H9 (cell line): ENCODE measurements around the gene CFAP46. TPM values are rescaled to one million over a fixed set of nuclear protein-coding genes. Genes with fewer than 3 reads are reported as not detected.

Source experiments
- DNase-seq: peaks from one replicate; pipeline ENCODE4 v3.0.0-alpha.2; 2017
- H2AFZ ChIP-seq: one replicate; pipeline ENCODE4 v1.6.1; 2013; ENCODE audit warnings: mild to moderate bottlenecking, low read length, control low read depth, moderate library complexity
- H2AK5ac ChIP-seq: 2 replicates; pipeline ENCODE4 v1.6.1; 2013; ENCODE audit warnings: low read length, control low read depth, mixed read lengths; ENCODE audit not compliant: insufficient read length
- H2BK120ac ChIP-seq: one replicate; pipeline ENCODE4 v1.6.1; 2013; ENCODE audit warnings: low read depth, mild to moderate bottlenecking, low read length, control low read depth, inconsistent platforms; ENCODE audit not compliant: poor library complexity, severe bottlenecking
- H2BK12ac ChIP-seq: 2 replicates; pipeline ENCODE4 v1.6.1; 2013; ENCODE audit warnings: low read length, control low read depth, mixed read lengths, low read depth; ENCODE audit not compliant: insufficient read length
- H2BK15ac ChIP-seq: 2 replicates; pipeline ENCODE4 v1.6.1; 2013; ENCODE audit warnings: low read depth, low read length, control low read depth
- H2BK20ac ChIP-seq: one replicate; pipeline ENCODE4 v1.6.1; 2013; ENCODE audit warnings: low read depth, mild to moderate bottlenecking, low read length, control low read depth, inconsistent platforms; ENCODE audit not compliant: poor library complexity, severe bottlenecking
- H2BK5ac ChIP-seq: 2 replicates; pipeline ENCODE4 v1.6.1; 2013; ENCODE audit warnings: low read length, control low read depth, mixed read lengths; ENCODE audit not compliant: insufficient read length
- H3K14ac ChIP-seq: 2 replicates; pipeline ENCODE4 v1.6.1; 2013; ENCODE audit warnings: low read length, control low read depth; ENCODE audit not compliant: insufficient read depth
- H3K18ac ChIP-seq: 2 replicates; pipeline ENCODE4 v1.6.1; 2013; ENCODE audit warnings: low read depth, mild to moderate bottlenecking, mixed read lengths, low read length, control low read depth; ENCODE audit not compliant: insufficient read length
- H3K23ac ChIP-seq: 2 replicates; pipeline ENCODE4 v1.6.1; 2013; ENCODE audit warnings: low read length, control low read depth, mixed read lengths, low read depth; ENCODE audit not compliant: insufficient read length
- H3K23me2 ChIP-seq: 2 replicates; pipeline ENCODE4 v1.6.1; 2013; ENCODE audit warnings: low read depth, mild to moderate bottlenecking, mixed read lengths, low read length, control low read depth; ENCODE audit not compliant: insufficient read length, poor library complexity, severe bottlenecking
- H3K27ac ChIP-seq: 2 replicates; pipeline ENCODE4 v1.5.1; 2013; ENCODE audit warnings: low read length, control low read depth, mixed read lengths, low read depth; ENCODE audit not compliant: insufficient read length
- H3K27me3 ChIP-seq: 2 replicates; pipeline ENCODE4 v1.6.1; 2013; ENCODE audit warnings: low read length, control low read depth, inconsistent platforms; ENCODE audit not compliant: insufficient read depth
- H3K4ac ChIP-seq: 2 replicates; pipeline ENCODE4 v1.6.1; 2013; ENCODE audit warnings: low read depth, mild to moderate bottlenecking, control low read depth, inconsistent platforms, low read length, moderate library complexity
- H3K4me1 ChIP-seq: 2 replicates; pipeline ENCODE4 v1.6.1; 2013; ENCODE audit warnings: low read length, control low read depth, inconsistent platforms; ENCODE audit not compliant: insufficient read depth
- H3K4me2 ChIP-seq: 2 replicates; pipeline ENCODE4 v1.6.1; 2013; ENCODE audit warnings: low read length, control low read depth, mixed read lengths; ENCODE audit not compliant: insufficient read length, insufficient read depth
- H3K56ac ChIP-seq: 2 replicates; pipeline ENCODE4 v1.6.1; 2013; ENCODE audit warnings: low read depth, mild to moderate bottlenecking, mixed read lengths, low read length, control low read depth; ENCODE audit not compliant: insufficient read length
- H3K79me1 ChIP-seq: 2 replicates; pipeline ENCODE4 v1.6.1; 2013; ENCODE audit warnings: low read depth, mild to moderate bottlenecking, moderate library complexity, low read length, control low read depth, inconsistent platforms; ENCODE audit not compliant: insufficient read depth, poor library complexity, severe bottlenecking
- H3K79me2 ChIP-seq: 2 replicates; pipeline ENCODE4 v1.6.1; 2013; ENCODE audit warnings: low read length, control low read depth, inconsistent platforms; ENCODE audit not compliant: insufficient read depth
- H3K9ac ChIP-seq: 2 replicates; pipeline ENCODE4 v1.6.1; 2013; ENCODE audit warnings: low read length, control low read depth, mixed read lengths; ENCODE audit not compliant: insufficient read length; ENCODE audit errors: extremely low read depth
- H3K9me3 ChIP-seq: one replicate; pipeline ENCODE4 v1.6.1; 2013; ENCODE audit warnings: low read depth, low read length, inconsistent platforms; ENCODE audit not compliant: control insufficient read depth
- H3T11ph ChIP-seq: one replicate; pipeline ENCODE4 v1.6.1; 2013; ENCODE audit warnings: mild to moderate bottlenecking, low read length, control low read depth, inconsistent platforms
- H4K20me1 ChIP-seq: one replicate; pipeline ENCODE4 v1.6.1; 2013; ENCODE audit not compliant: control insufficient read depth, insufficient read length, insufficient read depth
- H4K5ac ChIP-seq: 2 replicates; pipeline ENCODE4 v1.6.1; 2013; ENCODE audit warnings: low read depth, mild to moderate bottlenecking, mixed read lengths, low read length, control low read depth; ENCODE audit not compliant: insufficient read length
- H4K8ac ChIP-seq: replicated peaks from 2 replicates; pipeline ENCODE4 v1.6.1; 2013; ENCODE audit warnings: low read length, control low read depth, mixed read lengths, low read depth; ENCODE audit not compliant: insufficient read length
- H4K91ac ChIP-seq: 2 replicates; pipeline ENCODE4 v1.6.1; 2013; ENCODE audit warnings: low read depth, mild to moderate bottlenecking, moderate library complexity, mixed read lengths, low read length, control low read depth; ENCODE audit not compliant: insufficient read length
- H3K27ac Mint-ChIP-seq, 3 experiments: 2 replicates in 2 of 3; 3 replicates in 1 of 3; pipeline ENCODE4 v1.8.0; 2020 to 2021; ENCODE audit warnings: mixed read lengths in 3 of 3, mild to moderate bottlenecking in 1 of 3, moderate library complexity in 1 of 3
- H3K27me3 Mint-ChIP-seq: 2 replicates; pipeline ENCODE4 v1.8.0; 2021; ENCODE audit warnings: low read depth, mild to moderate bottlenecking, moderate library complexity, mixed read lengths
- H3K36me3 Mint-ChIP-seq, 3 experiments: 2 replicates in 2 of 3; 3 replicates in 1 of 3; pipeline ENCODE4 v1.8.0; 2020 to 2021; ENCODE audit warnings: low read depth in 3 of 3, mixed read lengths in 3 of 3; ENCODE audit not compliant: insufficient read depth in 1 of 3
- H3K4me1 Mint-ChIP-seq, 2 experiments: 2 replicates each; pipeline ENCODE4 v1.8.0; 2020; ENCODE audit warnings: mixed read lengths in 2 of 2
- H3K4me3 Mint-ChIP-seq, 2 experiments: 2 replicates in 1 of 2; 3 replicates in 1 of 2; pipeline ENCODE4 v1.8.0; 2020 to 2021; ENCODE audit warnings: mild to moderate bottlenecking in 2 of 2, mixed read lengths in 2 of 2, moderate library complexity in 1 of 2
- H3K9me3 Mint-ChIP-seq, 2 experiments: 2 replicates in 1 of 2; 3 replicates in 1 of 2; pipeline ENCODE4 v1.8.0; 2020; ENCODE audit warnings: mild to moderate bottlenecking in 2 of 2, mixed read lengths in 2 of 2, moderate library complexity in 1 of 2
- CTCF ChIP-seq: fragments of 200-600 bp; sonication (generic); conservative IDR thresholded peaks from 3 replicates; pipeline ENCODE4 v1.8.0; 2021; ENCODE audit warnings: antibody characterized with exemption, mild to moderate bottlenecking
- WGBS: extraction: QIAGEN DNeasy Blood & Tissue Kit; methylation state at CpG from one replicate; pipeline ENCODE4 v1.1.7; 2013; ENCODE audit warnings: missing lambda C conversion rate, low lambda C conversion rate, mixed read lengths; ENCODE audit not compliant: insufficient read length; ENCODE audit errors: extremely low coverage; 5-methylcytosine and 5-hydroxymethylcytosine counted together
- total RNA-seq: library from RNA; stranded (reverse); gene quantifications from 2 replicates; pipeline ENCODE4 v1.2.1, GENCODE V29; 2021

CFAP46 gene
- total RNA-seq, 1 experiment from 2014 or later, result 3.1 TPM

DNA sequence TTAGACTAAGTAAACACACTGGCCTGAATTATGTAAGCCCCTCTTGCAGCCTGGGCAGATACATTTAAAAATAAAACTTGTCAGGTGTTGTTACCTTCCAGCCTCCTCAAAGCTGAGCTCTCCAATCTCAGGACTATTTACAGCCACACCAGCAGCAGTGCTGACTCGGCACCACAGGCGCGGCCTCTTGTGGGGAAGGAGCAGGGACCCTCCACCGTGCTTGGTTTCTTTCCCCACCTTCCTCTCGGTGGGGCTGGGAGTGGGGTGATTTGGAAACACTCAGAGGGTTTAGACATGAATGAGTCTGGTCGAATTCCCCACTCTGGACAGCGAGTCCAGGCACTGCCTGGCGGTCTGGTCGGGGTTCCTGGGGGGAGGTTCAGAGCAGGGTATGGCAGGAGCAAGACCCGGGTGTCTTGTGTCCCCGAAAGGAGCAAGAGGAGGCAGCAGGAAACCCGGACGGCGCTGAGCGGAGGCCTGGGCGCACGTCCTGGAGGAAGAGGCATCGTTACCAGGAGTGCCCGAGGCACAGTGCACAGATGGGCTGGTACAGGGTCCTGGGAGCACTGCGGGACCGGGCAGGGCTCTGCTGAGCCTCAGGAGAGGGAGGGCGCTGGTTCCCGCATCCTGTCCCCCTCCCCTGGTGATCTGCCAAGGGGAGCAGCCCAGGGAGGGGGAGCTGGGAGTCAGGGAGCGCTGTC is 29.2 kb upstream of the CFAP46 start:
- WGBS, result no CpG with 5 or more reads among the region's 24 CpGs

More for the DNA sequence above, 29.2 kb upstream of the CFAP46 start:
- Histone ChIP-seq H3T11ph (no peak overlapping the region), H4K5ac (no peak overlapping the region), H3K14ac (no peak overlapping the region; the same call in 1 of the 2 replicates), H3K4me2 (peak overlapping the region; percentile 26), H2BK20ac (no peak overlapping the region), H3K23ac (no peak overlapping the region), H4K20me1 (no peaks in the 10 kb centered on the region), H4K91ac (no peak overlapping the region), H3K23me2 (no peaks in the 10 kb centered on the region), H2AFZ (no peak overlapping the region), H3K56ac (no peak overlapping the region), H3K79me2 (no peaks in the 10 kb centered on the region), H3K18ac (no peak overlapping the region), H2BK5ac (no peak overlapping the region), H3K9ac (no peak overlapping the region), H2BK120ac (no peak overlapping the region), H3K27me3 (no peaks in the 10 kb centered on the region), H3K79me1 (no peaks in the 10 kb centered on the region), H2AK5ac (no peak overlapping the region), H4K8ac (no peak overlapping the region), H3K4ac (no peak overlapping the region), H3K9me3 (no peaks in the 10 kb centered on the region), H3K4me1 (no peaks in the 10 kb centered on the region), H3K27ac (no peak overlapping the region), H2BK12ac (no peak overlapping the region), H2BK15ac (no peak overlapping the region)
- Mint-ChIP-seq H3K4me1 (peaks cover 6 to 28% of the 10 kb centered on the region in 2 experiments), H3K36me3 (no peaks in the 10 kb centered on the region; a peak in 1 of 7 replicates), H3K4me3 (peak overlapping the region in 1 of 2 experiments; percentile 58; a peak in 1 of 5 replicates), H3K9me3 (peaks cover 0 to 2% of the 10 kb centered on the region in 2 experiments; a peak in 2 of 5 replicates), H3K27ac (peak overlapping the region in 2 of 3 experiments; percentile 69 to 93; a peak in 5 of 7 replicates), H3K27me3 (peaks cover 5% of the 10 kb centered on the region; the same call in 1 of the 2 replicates)
- no peak for DNase-seq
- TF ChIP-seq CTCF, result no peak
